GM11168 (cell line): ENCODE measurements around the gene ATG14.
"Not testable (repeated sequence)": the region's sequence is repeated elsewhere in the genome, so short reads cannot be mapped to it uniquely, and the experiment has no call there.

Experiments used
- in situ Hi-C: fragments of 300-500 bp; cut with MboI; formaldehyde crosslinking; loops from one replicate; pipeline ENCODE4 v1.12.0; 2022; ENCODE audit warnings: low sequenced_read_pairs; ENCODE audit not compliant: unreplicated experiment

ATG14 gene

GRCh38 chr14:55436519-55436918 lies 24.9 kb upstream of the ATG14 start:
- in situ Hi-C loops: loop anchor here (25.0 kb wide), 2 partner anchors 276 to 1051 kb away; no protein-coding TSS in a partner anchor

- in situ Hi-C loops: loop anchor here (25.0 kb wide), 2 partner anchors 278 to 1053 kb away; no protein-coding TSS in a partner anchor
Measured at GRCh38 chr14:55434805-55435174, 23.2 kb upstream of the ATG14 start.

- in situ Hi-C loops: loop anchor here (25.0 kb wide), 2 partner anchors 278 to 1053 kb away; no protein-coding TSS in a partner anchor
Measured at GRCh38 chr14:55433880-55434804, 22.5 kb upstream of the ATG14 start.

DNA sequence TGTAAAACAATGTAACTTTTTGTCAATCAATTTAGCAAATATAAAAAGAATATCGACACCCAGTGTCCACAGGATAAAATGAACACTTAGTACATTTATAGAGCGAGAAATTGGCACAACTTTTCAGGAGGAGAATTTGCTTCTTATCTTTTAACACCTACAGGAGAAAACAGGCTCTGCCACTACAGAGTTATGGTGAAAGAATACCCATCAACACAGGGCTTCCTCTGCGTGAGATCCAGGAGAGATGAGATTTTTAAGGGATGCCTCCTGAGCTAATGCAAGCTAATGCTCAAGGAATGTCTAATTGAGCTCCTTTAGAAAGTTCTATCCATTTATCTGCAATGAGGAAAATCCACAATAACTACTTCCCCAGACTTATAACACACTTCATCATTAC lies 21.0 kb upstream of the ATG14 start:
- in situ Hi-C loops: loop anchor here (25.0 kb wide), 2 partner anchors 280 to 1055 kb away; no protein-coding TSS in a partner anchor

DNA sequence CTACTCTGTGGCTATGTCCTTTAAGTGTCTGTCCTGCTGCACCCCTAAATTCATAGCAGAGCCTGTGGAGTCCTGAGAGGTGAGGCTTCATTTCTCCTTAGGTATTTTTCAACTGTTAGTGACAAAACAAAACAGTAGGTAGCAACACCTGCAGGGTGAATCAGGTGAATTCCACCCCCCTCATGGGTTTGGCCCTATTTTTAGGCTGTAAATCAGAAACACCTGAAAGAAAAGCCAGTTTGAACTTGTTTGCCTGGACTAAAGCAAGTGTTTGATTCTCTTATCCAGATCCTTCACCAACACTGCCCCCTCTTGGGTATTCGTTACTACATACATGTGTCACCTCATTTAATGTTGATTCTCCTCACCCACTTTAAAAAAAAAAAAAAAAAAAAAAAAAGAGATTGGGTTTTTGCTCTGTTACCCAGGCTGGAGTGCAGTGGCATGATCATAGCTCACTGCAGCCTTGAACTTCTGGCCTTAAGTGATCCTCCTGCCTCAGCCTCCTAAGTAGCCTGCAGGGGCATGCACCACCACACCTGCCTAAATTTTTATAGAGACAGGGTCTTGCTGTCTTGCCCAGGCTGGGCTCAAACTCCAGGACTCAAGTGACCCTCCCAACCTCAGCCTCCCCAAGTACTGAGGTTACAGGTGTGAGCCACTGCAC lies 18.5 kb upstream of the ATG14 start:
- in situ Hi-C loops: loop anchor here (25.0 kb wide), 2 partner anchors 282 to 1057 kb away; no protein-coding TSS in a partner anchor

DNA sequence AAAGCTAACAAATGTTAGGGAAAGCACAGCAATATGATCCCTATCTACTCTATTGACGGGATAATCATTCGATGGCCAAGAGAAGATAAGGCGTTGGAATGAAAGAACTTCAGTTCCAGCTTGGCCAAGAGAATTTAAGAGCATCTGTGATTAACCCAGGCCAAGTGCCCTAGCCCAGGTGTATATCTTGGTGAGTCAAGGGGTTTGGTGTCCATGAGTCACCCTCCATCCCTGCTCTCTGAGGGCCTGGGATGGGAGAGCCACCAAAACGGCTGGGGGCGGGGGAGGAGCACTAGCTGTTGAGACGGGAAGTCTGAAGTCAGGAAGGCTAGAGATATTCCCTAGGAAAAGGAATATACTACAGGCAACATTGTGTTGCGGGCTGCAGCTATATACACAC lies 15.8 kb upstream of the ATG14 start:
- in situ Hi-C loops: loop anchor here (25.0 kb wide), 2 partner anchors 285 to 1060 kb away; no protein-coding TSS in a partner anchor

DNA sequence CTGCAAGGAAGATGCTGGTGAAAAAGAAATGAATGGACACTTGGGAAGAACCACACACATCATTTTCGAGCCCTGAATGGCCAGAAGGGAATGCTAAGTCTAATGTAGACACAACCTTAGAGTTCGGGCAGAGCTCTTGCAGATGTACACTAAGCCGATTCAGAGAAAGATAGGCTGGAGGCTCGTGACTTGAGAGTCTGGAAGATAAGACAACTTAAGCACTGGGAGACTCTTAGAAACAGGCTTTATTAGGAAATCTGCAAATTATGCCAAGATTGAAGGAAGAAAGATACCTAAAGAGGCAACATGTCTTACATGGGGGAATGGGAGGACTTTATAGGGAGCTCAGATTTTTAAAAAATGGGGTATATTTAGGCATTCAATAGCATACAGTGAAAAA lies 15.3 kb upstream of the ATG14 start:
- in situ Hi-C loops: loop anchor here (25.0 kb wide), 2 partner anchors 285 to 1060 kb away; no protein-coding TSS in a partner anchor

DNA sequence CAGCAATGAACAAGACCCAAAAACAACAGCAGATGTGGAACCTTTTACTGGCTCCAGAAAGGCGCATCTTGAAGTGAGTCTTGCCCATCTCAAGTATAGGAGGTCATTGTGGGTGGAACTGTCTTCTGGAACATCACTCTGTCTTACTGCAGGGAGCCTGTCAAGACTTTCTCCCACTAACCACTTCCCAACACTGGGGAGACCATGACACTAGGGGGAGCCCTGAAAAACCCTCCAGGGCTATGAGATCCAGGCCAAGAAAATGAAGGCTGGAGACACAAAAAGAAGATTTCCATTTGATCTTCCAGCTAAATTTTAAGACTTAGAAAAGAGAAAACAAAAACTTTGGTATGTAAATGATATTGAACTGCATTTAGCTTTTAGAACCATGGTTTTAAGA lies 13.5 kb upstream of the ATG14 start:
- in situ Hi-C loops: loop anchor here (25.0 kb wide), 2 partner anchors 287 to 1062 kb away; no protein-coding TSS in a partner anchor

GRCh38 chr14:55423969-55424368 lies 12.3 kb upstream of the ATG14 start:
- in situ Hi-C loops: no loop called here

DNA sequence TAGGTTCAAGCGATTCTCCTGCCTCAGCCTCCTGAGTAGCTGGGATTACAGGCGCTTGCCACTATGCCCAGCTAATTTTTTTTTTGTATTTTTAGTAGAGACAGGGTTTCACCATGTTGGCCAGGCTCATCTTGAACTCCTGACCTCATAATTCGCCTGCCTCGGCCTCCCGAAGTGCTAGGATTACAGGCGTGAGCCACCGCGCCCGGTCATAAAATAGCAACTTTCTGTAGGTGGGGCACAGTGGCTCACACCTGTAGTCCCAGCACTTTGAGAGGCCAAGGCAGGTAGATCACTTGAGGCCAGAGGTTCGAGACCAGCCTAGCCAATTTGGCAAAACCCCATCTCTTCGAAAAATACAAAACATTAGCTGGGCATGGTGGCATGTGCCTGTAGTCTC lies 10.7 kb upstream of the ATG14 start:
- in situ Hi-C loops: not testable (repeated sequence)

- in situ Hi-C loops: no loop called here
Measured at GRCh38 chr14:55419663-55420062, 8.0 kb upstream of the ATG14 start.

DNA sequence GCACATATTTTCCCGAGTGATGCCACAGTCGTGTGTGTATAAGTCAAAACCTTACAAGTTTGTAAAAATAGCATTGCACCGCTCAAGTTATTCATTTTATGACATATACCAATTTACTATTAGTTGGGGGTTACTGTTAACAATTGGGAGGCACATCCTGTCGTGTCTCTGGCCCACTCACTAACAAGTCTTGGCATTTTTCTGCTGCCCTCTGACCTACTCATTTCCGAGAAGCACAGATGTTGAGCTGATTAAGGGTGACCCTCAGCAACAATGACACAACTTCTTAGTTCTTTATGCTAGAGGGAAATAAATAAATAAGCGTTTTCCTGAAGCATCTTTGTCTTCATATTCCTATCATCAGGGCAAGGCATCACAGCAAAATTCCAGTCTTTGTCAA lies 6.8 kb upstream of the ATG14 start:
- in situ Hi-C loops: no loop called here

- in situ Hi-C loops: no loop called here
Measured at GRCh38 chr14:55417955-55418354, 6.3 kb upstream of the ATG14 start.

DNA sequence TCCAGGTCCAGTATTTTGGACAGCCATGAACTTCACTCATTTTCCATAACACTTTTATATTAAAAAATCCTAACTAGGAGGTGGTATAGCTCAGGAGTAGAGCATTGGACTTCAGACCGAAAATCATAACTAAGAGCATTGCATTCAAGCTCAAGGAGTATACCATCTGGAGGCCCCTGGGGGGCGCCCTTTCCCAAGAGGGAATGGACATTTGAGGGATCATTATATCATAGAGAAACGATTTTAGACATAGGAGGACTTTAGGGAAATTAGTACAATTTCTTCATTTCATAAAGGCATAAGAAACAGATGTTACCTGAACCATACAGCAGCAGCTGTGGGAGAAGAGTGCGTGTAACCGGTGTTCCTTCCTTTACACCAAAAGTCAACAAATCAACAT lies 5.2 kb upstream of the ATG14 start:
- in situ Hi-C loops: no loop called here

- in situ Hi-C loops: no loop called here
Measured at GRCh38 chr14:55414551-55414950, 2.9 kb upstream of the ATG14 start.

DNA sequence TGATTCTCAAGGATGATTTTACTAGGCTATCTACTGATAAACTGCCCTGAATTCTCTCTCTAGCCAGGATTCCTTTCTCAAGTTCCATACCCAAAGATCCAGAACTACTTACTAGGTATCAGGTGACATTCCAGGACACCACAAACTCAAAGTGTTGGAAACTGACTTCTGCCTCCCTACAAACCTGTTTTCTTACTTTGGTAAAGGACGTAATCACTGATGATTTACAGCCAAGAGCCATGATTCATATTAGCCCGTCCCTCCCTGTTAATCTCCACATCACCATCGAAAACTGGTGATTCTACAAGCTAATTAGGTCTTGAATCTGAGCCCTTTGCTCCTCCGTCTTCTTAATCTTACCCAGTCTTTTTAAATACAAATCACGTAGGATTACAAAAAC lies 1.0 kb upstream of the ATG14 start:
- in situ Hi-C loops: no loop called here

DNA sequence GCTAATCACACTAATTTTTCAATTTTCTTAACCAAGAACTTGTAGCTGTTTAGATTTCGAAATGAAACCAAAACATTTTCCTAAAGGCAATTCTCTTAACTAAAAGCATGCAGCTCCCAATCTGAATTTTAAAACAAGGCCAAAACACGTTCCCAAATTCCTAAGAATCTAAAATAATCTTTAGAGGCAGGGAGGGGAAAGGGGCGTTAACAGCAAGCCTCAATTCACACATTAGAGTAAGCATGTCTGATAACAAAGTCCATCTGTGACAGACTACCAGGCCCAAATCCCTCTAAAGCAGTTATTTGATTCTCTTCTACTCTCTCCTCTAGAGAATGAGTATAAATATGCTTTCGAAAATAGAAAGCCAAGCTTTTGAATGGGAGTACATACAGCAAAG lies 754 bp downstream of the ATG14 start:
- in situ Hi-C loops: no loop called here

DNA sequence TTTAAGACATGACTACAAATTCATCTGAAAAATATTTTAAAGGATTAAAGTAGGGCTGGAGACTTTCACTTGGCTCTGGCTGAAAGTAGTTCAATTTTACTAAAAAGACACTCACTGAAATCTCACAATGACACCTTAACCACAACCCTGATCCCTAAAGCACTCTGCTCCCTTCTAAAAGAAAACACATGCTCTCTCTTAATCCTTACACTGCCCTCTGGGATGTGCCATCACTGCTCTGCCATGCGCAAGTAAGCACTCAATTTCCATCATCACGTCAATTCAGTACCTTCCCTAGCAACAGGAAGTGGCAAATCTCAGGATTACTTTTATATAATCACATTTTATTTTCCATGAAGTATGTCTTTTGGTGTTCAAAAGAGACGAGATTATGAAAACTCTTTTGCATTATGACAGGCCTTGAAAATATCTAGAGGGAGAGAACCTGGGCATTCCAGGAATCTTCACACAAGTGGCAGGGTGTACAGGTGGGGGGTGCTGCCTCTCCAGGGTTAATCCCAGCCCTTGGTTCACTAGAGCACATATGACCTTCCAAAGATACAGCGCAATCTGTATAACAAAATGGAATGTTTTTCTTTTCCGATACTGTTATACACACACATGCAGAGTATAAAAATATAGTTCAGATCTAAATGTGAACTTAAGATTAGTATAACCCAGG lies 7.3 kb downstream of the ATG14 start:
- in situ Hi-C loops: no loop called here

DNA sequence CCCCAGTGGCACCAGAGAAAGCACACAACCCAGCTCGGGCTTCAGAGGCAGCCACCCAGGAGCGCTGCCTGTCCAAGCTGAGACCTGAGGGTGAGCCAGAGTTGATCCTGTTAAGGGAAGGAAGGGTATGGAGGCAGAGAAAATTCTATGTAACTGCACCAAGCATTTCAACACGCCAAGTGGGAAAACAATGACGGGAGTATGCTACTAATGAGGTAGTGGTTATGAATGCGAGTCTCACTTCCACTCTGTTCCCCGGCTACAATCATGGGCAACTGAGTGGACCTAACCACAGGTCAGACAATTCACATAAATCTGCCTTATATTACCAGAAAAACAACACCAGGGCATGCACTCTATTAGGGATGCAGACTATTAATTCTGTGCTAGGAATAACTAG lies 9.9 kb downstream of the ATG14 start:
- in situ Hi-C loops: no loop called here

GRCh38 chr14:55399852-55400251 lies 11.8 kb downstream of the ATG14 start:
- in situ Hi-C loops: no loop called here
